DMS53 treated with DMSO at 0.1 percent for 48 hours (cell line): ENCODE measurements around the gene BICD1.
A peak's percentile ranks its signal among the peaks of the same experiment; 100 is the strongest.

Experiments used
- DNase-seq: peaks from one replicate; lab custom pipeline; 2025; ENCODE audit not compliant: unreplicated experiment; lab: John Stamatoyannopoulos, UW

BICD1 gene

GRCh38 chr12:32233568-32233967, 126.9 kb downstream of the BICD1 start:
- no peak for DNase-seq

- DNase-seq, result no peak
Measured at GRCh38 chr12:32235251-32235650, 128.6 kb downstream of the BICD1 start.

- no peak for DNase-seq
Measured at GRCh38 chr12:32240162-32240561, 133.5 kb downstream of the BICD1 start.

- DNase-seq, result no peak
Measured at GRCh38 chr12:32240831-32241230, 134.2 kb downstream of the BICD1 start.

GRCh38 chr12:32242641-32243040, 136.0 kb downstream of the BICD1 start:
- no peak for DNase-seq

GRCh38 chr12:32248441-32249140, 141.9 kb downstream of the BICD1 start:
- no peak for DNase-seq

- DNase-seq, result no peak
Measured at GRCh38 chr12:32249777-32250176, 143.1 kb downstream of the BICD1 start.

- DNase-seq, result no peak
Measured at GRCh38 chr12:32252199-32253073, 145.8 kb downstream of the BICD1 start.

- DNase-seq, result no peak
Measured at GRCh38 chr12:32253154-32253790, 146.6 kb downstream of the BICD1 start.

- no peak for DNase-seq
Measured at GRCh38 chr12:32254260-32254956, 147.8 kb downstream of the BICD1 start.

- no peak for DNase-seq
Measured at GRCh38 chr12:32255588-32255987, 148.9 kb downstream of the BICD1 start.

GRCh38 chr12:32257695-32258496, 151.2 kb downstream of the BICD1 start:
- DNase-seq, result no peak

- DNase-seq, result no peak
Measured at GRCh38 chr12:32260696-32261095, 154.0 kb downstream of the BICD1 start.

GRCh38 chr12:32261638-32262037, 155.0 kb downstream of the BICD1 start:
- DNase-seq, result no peak

GRCh38 chr12:32264961-32265360, 158.3 kb downstream of the BICD1 start:
- no peak for DNase-seq

- no peak for DNase-seq
Measured at GRCh38 chr12:32265456-32265855, 158.8 kb downstream of the BICD1 start.

- no peak for DNase-seq
Measured at GRCh38 chr12:32265951-32266350, 159.3 kb downstream of the BICD1 start.

GRCh38 chr12:32266756-32267155, 160.1 kb downstream of the BICD1 start:
- DNase-seq, result no peak

- DNase-seq, result peak; percentile 57
Measured at GRCh38 chr12:32270818-32271710, 164.4 kb downstream of the BICD1 start.
